Activated naive CD4-positive, alpha-beta T cell treated with anti-CD3 and anti-CD28 coated beads, Interleukin-2, amount 10 ng/mL, durations not matched to agents 5 hours and 36 hours (primary cell): ENCODE results near the gene DDI1. TPM values are rescaled to one million over a fixed set of nuclear protein-coding genes. Genes with fewer than 3 reads are reported as not detected.

Experiments used
- total RNA-seq, 2 experiments: library from RNA; stranded (reverse); gene quantifications; one replicate each; pipeline ENCODE4 v1.2.3, GENCODE V29; 2021

The DDI1 gene
- not detected for total RNA-seq

DNA sequence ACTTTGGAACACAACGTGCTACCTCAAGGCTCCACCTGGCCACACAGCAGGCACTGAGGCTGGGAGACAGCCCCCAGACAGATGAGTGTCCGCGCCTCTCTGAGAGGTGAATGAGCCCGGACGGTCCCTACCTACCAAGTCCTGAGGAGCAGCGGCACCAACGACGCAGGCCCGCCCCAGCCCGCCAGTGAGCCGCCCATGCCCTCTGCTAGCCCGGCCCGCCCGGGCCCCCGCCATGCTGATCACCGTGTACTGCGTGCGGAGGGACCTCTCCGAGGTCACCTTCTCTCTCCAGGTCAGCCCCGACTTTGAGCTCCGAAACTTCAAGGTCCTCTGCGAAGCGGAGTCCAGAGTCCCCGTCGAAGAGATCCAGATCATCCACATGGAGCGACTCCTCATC is at the start of gene DDI1:
DDI1 (plus strand) TSS at position 53 of the 400 bp plus-strand sequence; CDS start at position 236, 183 bp downstream.

Other genes starting within 250 kb of the DDI1 start
- not detected for gene PDGFD, start 127.5 kb downstream of the DDI1 start, total RNA-seq